Fibroblast of lung (primary cell): ENCODE results near the gene INTS11. TPM values are rescaled to one million over a fixed set of nuclear protein-coding genes. Genes with fewer than 3 reads are reported as not detected.

Experiments
- DNase-seq, 2 donors: peaks; one replicate each; pipeline versions ENCODE4 v3.0.0 to v3.0.0-alpha.2; 2010; ENCODE audit warnings: low read depth in 2 of 2
- H2AFZ ChIP-seq: 2 replicates; pipeline ENCODE4 v1.5.1; 2012; ENCODE audit warnings: low read length, control low read depth, inconsistent platforms
- H3K27ac ChIP-seq: 2 replicates; pipeline ENCODE4 v1.5.1; 2011; ENCODE audit warnings: low read length, control low read depth; ENCODE audit not compliant: insufficient read depth
- H3K27me3 ChIP-seq: 2 replicates; pipeline ENCODE4 v1.5.1; 2011; ENCODE audit warnings: mild to moderate bottlenecking, low read length; ENCODE audit not compliant: control insufficient read depth, insufficient read depth
- H3K36me3 ChIP-seq: 2 replicates; pipeline ENCODE4 v1.5.1; 2011; ENCODE audit warnings: low read length; ENCODE audit not compliant: control insufficient read depth, insufficient read depth
- H3K4me1 ChIP-seq: 2 replicates; pipeline ENCODE4 v1.5.1; 2011; ENCODE audit warnings: low read length; ENCODE audit not compliant: control insufficient read depth, insufficient read depth; ENCODE audit errors: extremely low read depth
- H3K4me2 ChIP-seq: 2 replicates; pipeline ENCODE4 v1.5.1; 2011; ENCODE audit warnings: low read length, control low read depth; ENCODE audit not compliant: insufficient read depth; ENCODE audit errors: extremely low read depth
- H3K4me3 ChIP-seq, 4 experiments: fragments of 200-600 bp in 1 of 4; sonication (generic) in 1 of 4; replicated peaks in 1 of 4; 2 replicates each; pipeline ENCODE4 v1.5.1; 2011 to 2016; ENCODE audit warnings: low read length in 4 of 4, low read depth in 3 of 4, mild to moderate bottlenecking in 3 of 4, control low read depth in 2 of 4, inconsistent platforms in 1 of 4, mixed read lengths in 1 of 4; ENCODE audit not compliant: insufficient read depth in 1 of 4; ENCODE audit errors: control extremely low read depth in 1 of 4
- H3K79me2 ChIP-seq: 2 replicates; pipeline ENCODE4 v1.5.1; 2012; ENCODE audit warnings: mild to moderate bottlenecking, low read length, inconsistent platforms; ENCODE audit not compliant: control insufficient read depth, insufficient read depth
- H3K9ac ChIP-seq: 2 replicates; pipeline ENCODE4 v1.5.1; 2011; ENCODE audit warnings: mild to moderate bottlenecking, low read length, control low read depth; ENCODE audit not compliant: insufficient read depth
- H3K9me3 ChIP-seq: 2 replicates; pipeline ENCODE4 v1.5.1; 2012; ENCODE audit warnings: low read depth, low read length; ENCODE audit not compliant: control insufficient read depth, insufficient read depth
- H4K20me1 ChIP-seq: 2 replicates; pipeline ENCODE4 v1.5.1; 2011; ENCODE audit warnings: low read length; ENCODE audit not compliant: control insufficient read depth, insufficient read depth; ENCODE audit errors: extremely low read depth
- EZH2 ChIP-seq: IDR thresholded peaks from 2 replicates; pipeline ENCODE4 v1.5.1; 2012; ENCODE audit warnings: low read length, control low read depth, mild to moderate bottlenecking; ENCODE audit errors: missing control alignments
- polyA plus RNA-seq, 2 donors: library from polyadenylated mRNA; depleted of rRNA in 1 of 2; stranded (reverse) in 1 of 2; unstranded in 1 of 2; fragments of >200 nt; gene quantifications; 2 replicates each; pipeline ENCODE4 v1.2.1, GENCODE V29; 2011 to 2012; ENCODE audit warnings: missing spikeins in 1 of 2
- total RNA-seq: library from RNA; depleted of rRNA; stranded (reverse); fragments of >200 nt; gene quantifications from 2 replicates; pipeline ENCODE4 v1.2.1, GENCODE V29; 2014
- TF ChIP-seq, protein P1 (sequence below), 2 donors: IDR thresholded peaks in 1 of 2; conservative IDR thresholded peaks in 1 of 2; 1 replicate in 1 of 2; 2 replicates in 1 of 2; pipeline ENCODE4 v1.5.1; 2011 to 2012; ENCODE audit warnings: low read length in 2 of 2, control low read depth in 1 of 2, inconsistent platforms in 1 of 2, low read depth in 1 of 2, mild to moderate bottlenecking in 1 of 2

Gene INTS11
- total and polyA plus RNA-seq, 2 donors (not counting 1 experiment from before 2014, with no cell fraction given), result 44.1 to 69.2 TPM

DNA sequence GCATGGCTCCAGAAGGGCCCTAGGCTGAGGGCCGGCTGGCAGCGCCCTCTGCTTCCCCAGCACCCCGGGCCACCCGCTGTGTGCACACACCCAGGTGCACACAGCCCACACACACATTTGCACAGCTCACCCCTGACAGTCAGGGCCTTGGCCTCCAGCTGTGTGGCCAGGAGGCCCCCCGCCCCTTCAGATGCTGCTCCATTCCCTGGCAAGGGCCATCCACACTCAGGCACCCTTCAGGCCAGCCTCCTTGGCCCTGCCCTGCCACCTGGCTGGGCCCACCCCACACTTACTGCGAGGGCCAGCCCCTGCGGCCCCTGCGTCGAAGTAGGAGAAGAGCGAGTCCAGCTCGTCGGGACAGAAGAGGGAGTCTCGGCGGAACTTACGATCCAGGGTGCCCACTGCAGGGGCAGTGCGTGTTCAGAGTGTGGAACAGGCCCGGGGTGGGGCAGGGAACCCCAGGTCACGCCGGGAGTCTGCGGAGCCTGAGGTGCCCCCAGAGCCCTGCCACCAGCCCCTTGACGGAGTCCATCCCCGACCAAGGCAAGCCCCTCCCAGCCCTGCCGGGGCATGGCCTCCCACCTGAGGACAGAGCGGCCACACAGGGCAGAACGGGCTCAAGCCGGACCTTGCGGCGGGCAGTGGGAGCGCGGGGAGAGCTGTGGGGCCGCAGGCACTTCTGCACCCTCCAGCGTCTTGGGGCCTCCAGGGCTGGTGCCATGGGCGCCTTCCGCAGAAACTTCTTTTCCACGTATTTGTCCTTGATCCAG, 29.1 kb downstream of the INTS11 start:
- no peaks in the 10 kb centered on the region for H4K20me1 ChIP-seq
- H3K4me1 ChIP-seq, result no peaks in the 10 kb centered on the region
- H3K9ac ChIP-seq, result no peak overlapping the region
- H3K27ac ChIP-seq, result no peak overlapping the region
- H3K27me3 ChIP-seq, result no peaks in the 10 kb centered on the region
- H3K4me2 ChIP-seq, result no peak overlapping the region
- no peak for TF ChIP-seq EZH2
- TF ChIP-seq, protein P1, sequence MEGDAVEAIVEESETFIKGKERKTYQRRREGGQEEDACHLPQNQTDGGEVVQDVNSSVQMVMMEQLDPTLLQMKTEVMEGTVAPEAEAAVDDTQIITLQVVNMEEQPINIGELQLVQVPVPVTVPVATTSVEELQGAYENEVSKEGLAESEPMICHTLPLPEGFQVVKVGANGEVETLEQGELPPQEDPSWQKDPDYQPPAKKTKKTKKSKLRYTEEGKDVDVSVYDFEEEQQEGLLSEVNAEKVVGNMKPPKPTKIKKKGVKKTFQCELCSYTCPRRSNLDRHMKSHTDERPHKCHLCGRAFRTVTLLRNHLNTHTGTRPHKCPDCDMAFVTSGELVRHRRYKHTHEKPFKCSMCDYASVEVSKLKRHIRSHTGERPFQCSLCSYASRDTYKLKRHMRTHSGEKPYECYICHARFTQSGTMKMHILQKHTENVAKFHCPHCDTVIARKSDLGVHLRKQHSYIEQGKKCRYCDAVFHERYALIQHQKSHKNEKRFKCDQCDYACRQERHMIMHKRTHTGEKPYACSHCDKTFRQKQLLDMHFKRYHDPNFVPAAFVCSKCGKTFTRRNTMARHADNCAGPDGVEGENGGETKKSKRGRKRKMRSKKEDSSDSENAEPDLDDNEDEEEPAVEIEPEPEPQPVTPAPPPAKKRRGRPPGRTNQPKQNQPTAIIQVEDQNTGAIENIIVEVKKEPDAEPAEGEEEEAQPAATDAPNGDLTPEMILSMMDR (conservative IDR thresholded peaks at IDR 0.05 in 1 of 2, IDR thresholded peaks at IDR 0.05 in 1 of 2; ENCODE audit: low read depth in 1 of 2, low read length in 2 of 2), result no peak
- H3K9me3 ChIP-seq, result no peaks in the 10 kb centered on the region
- no peaks in the 10 kb centered on the region for H3K79me2 ChIP-seq
- H3K36me3 ChIP-seq, result peaks cover 35% of the 10 kb centered on the region
- H2AFZ ChIP-seq, result no peak overlapping the region
- no peak overlapping the region for H3K4me3 ChIP-seq
- DNase-seq, result no peak

DNA sequence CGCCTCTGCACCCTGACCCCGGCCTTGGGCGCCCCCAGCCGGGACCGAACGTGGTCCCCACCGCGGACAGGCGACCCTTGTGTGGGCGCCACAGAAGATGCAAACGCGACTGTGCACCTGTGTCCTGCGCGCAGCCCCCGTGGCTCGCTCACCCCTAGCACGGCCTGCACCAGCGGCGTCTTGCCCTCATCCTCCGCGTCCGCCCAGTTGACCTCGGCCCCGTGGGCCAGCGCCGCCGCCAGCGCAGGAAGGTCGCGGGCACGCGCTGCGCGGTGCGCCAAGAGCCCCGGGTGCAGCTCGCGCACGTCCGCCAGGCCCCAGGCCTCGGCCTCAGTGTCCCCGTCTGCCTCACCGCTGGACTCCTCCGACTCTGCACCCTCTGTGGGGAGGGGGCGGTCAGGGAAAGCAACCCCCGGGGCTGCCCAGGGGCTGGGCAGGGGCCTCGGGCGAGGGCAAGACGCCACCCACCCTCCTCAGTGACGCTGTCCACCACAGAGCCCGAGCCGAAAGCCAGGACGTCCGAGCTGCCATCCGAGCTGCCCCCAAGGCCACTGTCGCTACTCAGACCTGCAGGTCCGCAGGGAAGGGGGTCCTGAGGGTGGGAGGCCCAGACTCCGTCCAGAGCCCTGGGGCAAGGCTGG, 30.1 kb downstream of the INTS11 start:
- Histone ChIP-seq H3K27ac (no peak overlapping the region), H2AFZ (no peak overlapping the region), H3K4me1 (no peaks in the 10 kb centered on the region), H3K36me3 (peaks cover 29% of the 10 kb centered on the region), H3K79me2 (no peaks in the 10 kb centered on the region), H3K4me3 (no peak overlapping the region), H3K27me3 (no peaks in the 10 kb centered on the region), H3K9ac (no peak overlapping the region), H3K9me3 (no peaks in the 10 kb centered on the region), H3K4me2 (no peak overlapping the region), H4K20me1 (no peaks in the 10 kb centered on the region)
- no peak for TF ChIP-seq EZH2
- TF ChIP-seq, protein P1 (conservative IDR thresholded peaks at IDR 0.05 in 1 of 2, IDR thresholded peaks at IDR 0.05 in 1 of 2; ENCODE audit: low read depth in 1 of 2, low read length in 2 of 2), result no peak
- no peak for DNase-seq

DNA sequence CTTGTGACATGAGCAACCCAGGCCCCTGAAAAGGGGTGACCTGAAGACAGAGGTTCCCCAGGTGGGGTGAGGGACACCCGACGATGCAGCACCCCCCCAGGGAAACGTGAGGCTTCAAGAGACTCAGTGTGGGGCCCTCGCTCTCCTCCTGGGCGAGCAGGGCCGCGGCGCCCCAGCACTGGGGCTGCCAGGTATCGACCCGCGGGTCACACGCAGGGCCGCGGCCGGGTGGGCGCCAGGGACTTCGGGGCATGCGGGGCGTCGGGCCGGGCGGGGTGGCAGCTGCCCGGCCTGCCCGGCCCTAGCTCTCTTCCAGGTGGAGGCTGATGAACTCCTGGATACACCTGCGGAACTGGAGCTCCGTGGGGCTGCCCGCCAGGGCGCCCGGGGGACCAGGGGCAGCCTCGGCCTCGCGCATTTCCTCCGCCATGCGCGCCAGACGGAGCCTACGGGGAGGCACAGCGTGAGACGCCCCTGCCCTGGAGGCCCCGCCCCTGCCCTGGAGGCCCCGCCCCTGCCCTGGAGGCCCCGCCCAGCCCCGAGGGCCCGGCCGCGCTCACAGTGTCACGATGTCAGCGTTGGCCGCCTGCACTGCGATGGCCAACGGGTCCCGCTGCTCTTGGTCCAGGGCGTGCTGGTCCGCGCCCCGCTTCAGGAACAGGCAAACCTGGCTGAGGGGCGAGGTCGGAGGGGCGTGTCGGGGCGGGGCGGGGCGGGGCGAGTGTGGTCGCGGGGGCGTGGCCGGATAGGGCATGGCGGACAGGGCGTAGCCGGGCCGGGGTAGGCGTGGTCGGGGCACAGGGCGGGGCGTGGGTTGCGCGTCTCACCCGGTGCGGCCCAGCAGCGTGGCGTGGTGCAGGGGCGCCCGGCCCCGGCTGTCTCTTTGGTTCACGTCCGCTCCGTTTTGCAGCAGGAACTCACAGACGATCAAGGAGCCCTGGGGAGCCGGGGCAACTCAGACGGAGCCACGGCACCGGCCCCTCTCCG, 30.9 kb downstream of the INTS11 start:
- H3K27ac ChIP-seq, result no peak overlapping the region

More for the DNA sequence above, 30.9 kb downstream of the INTS11 start:
- Histone ChIP-seq H3K36me3 (peaks cover 29% of the 10 kb centered on the region), H3K4me2 (no peak overlapping the region), H3K79me2 (no peaks in the 10 kb centered on the region), H3K4me3 (no peak overlapping the region), H3K9me3 (no peaks in the 10 kb centered on the region), H3K9ac (no peak overlapping the region), H3K4me1 (no peaks in the 10 kb centered on the region), H4K20me1 (no peaks in the 10 kb centered on the region), H3K27me3 (no peaks in the 10 kb centered on the region), H2AFZ (no peak overlapping the region)
- no peak for TF ChIP-seq EZH2
- TF ChIP-seq, protein P1 (conservative IDR thresholded peaks at IDR 0.05 in 1 of 2, IDR thresholded peaks at IDR 0.05 in 1 of 2; ENCODE audit: low read depth in 1 of 2, low read length in 2 of 2), result no peak
- no peak for DNase-seq
